ENCODE measurements around the gene MACF1. TPM values are rescaled to one million over a fixed set of nuclear protein-coding genes. Genes with fewer than 3 reads are reported as not detected.
"Not testable (repeated sequence)": the region's sequence is repeated elsewhere in the genome, so short reads cannot be mapped to it uniquely, and the experiment has no call there.

MACF1 gene
- total RNA-seq, 1 donor from 2014 or later = 431 TPM

GRCh38 chr1:39469150-39469549, 264.7 kb downstream of the MACF1 start:
- no peaks in the 10 kb centered on the region for H3K9me3 Mint-ChIP-seq (ENCODE audit: unreplicated experiment)
- peaks cover 63% of the 10 kb centered on the region for H3K36me3 Mint-ChIP-seq (ENCODE audit: unreplicated experiment)
- no peaks in the 10 kb centered on the region for H3K27me3 Mint-ChIP-seq (ENCODE audit: unreplicated experiment)
- H3K4me1 Mint-ChIP-seq (ENCODE audit: unreplicated experiment) = no peaks in the 10 kb centered on the region
- no peak overlapping the region for H3K27ac Mint-ChIP-seq (ENCODE audit: unreplicated experiment)
- H3K4me3 Mint-ChIP-seq (ENCODE audit: unreplicated experiment) = no peak overlapping the region
- no peak for TF ChIP-seq CTCF (IDR thresholded peaks at IDR 0.05)
- no peak for DNase-seq (ENCODE audit: extremely low spot score, unreplicated experiment)

DNA sequence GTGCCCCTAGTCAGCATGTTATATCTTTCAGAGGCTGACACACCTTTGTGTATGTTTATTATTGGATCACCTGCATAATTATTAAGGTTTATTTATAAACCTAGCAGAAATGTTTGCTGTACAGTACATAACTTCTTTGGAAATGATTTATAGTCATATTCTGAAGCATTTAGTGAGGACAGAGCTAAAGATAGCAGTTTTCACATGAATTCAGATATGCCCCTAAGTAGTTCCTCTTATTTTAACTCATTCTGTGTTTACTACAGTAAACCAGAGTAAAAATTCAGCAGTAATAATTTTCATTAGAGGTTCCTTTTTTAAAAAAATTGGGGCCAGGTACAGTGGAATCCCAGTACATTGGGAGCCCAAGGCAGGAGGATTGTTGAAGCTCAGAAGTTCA, 265.5 kb downstream of the MACF1 start:
- Mint-ChIP-seq H3K4me1 (ENCODE audit: unreplicated experiment) (no peaks in the 10 kb centered on the region), H3K27ac (ENCODE audit: unreplicated experiment) (no peak overlapping the region), H3K36me3 (ENCODE audit: unreplicated experiment) (peaks cover 61% of the 10 kb centered on the region), H3K4me3 (ENCODE audit: unreplicated experiment) (no peak overlapping the region), H3K9me3 (ENCODE audit: unreplicated experiment) (no peaks in the 10 kb centered on the region), H3K27me3 (ENCODE audit: unreplicated experiment) (no peaks in the 10 kb centered on the region)
- no peak for DNase-seq (ENCODE audit: extremely low spot score, unreplicated experiment)
- no peak for TF ChIP-seq CTCF (IDR thresholded peaks at IDR 0.05)

- no peak overlapping the region for H3K27ac Mint-ChIP-seq (ENCODE audit: unreplicated experiment)
- TF ChIP-seq CTCF (IDR thresholded peaks at IDR 0.05) = no peak
- H3K4me1 Mint-ChIP-seq (ENCODE audit: unreplicated experiment) = peaks cover 2% of the 10 kb centered on the region
- H3K4me3 Mint-ChIP-seq (ENCODE audit: unreplicated experiment) = no peak overlapping the region
- no peak for DNase-seq (ENCODE audit: extremely low spot score, unreplicated experiment)
- no peaks in the 10 kb centered on the region for H3K9me3 Mint-ChIP-seq (ENCODE audit: unreplicated experiment)
- no peaks in the 10 kb centered on the region for H3K27me3 Mint-ChIP-seq (ENCODE audit: unreplicated experiment)
- peaks cover 59% of the 10 kb centered on the region for H3K36me3 Mint-ChIP-seq (ENCODE audit: unreplicated experiment)
Measured at GRCh38 chr1:39472826-39473225, 268.3 kb downstream of the MACF1 start.

DNA sequence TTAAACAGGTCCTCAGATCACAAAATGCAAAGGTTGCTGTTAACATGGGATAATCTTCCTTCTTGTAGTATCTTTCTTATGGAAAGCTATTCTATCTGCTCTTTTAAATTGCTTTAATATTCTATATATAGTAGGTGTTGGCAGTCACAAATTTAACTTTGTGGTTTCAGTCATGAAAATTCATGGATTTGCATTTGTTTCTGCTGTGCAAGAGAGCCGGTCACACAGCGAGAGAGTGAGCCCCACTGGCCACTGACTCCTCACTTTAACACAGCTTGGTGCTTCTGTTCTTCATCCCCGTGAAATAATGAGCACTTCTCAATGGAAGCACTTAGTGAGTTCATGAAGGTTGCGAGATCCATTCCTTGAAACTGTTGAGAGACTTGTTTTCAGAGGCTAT, 268.8 kb downstream of the MACF1 start:
- no peak for DNase-seq (ENCODE audit: extremely low spot score, unreplicated experiment)
- Mint-ChIP-seq H3K27me3 (ENCODE audit: unreplicated experiment) (no peaks in the 10 kb centered on the region), H3K36me3 (ENCODE audit: unreplicated experiment) (peaks cover 58% of the 10 kb centered on the region), H3K27ac (ENCODE audit: unreplicated experiment) (no peak overlapping the region), H3K4me1 (ENCODE audit: unreplicated experiment) (peaks cover 5% of the 10 kb centered on the region), H3K4me3 (ENCODE audit: unreplicated experiment) (no peak overlapping the region), H3K9me3 (ENCODE audit: unreplicated experiment) (no peaks in the 10 kb centered on the region)
- TF ChIP-seq CTCF (IDR thresholded peaks at IDR 0.05) = no peak

GRCh38 chr1:39474810-39475209, 270.3 kb downstream of the MACF1 start:
- Mint-ChIP-seq H3K27ac (ENCODE audit: unreplicated experiment) (no peak overlapping the region), H3K36me3 (ENCODE audit: unreplicated experiment) (peaks cover 54% of the 10 kb centered on the region), H3K4me3 (ENCODE audit: unreplicated experiment) (no peak overlapping the region), H3K9me3 (ENCODE audit: unreplicated experiment) (no peaks in the 10 kb centered on the region), H3K4me1 (ENCODE audit: unreplicated experiment) (peaks cover 13% of the 10 kb centered on the region), H3K27me3 (ENCODE audit: unreplicated experiment) (no peaks in the 10 kb centered on the region)
- DNase-seq (ENCODE audit: extremely low spot score, unreplicated experiment) = no peak
- no peak for TF ChIP-seq CTCF (IDR thresholded peaks at IDR 0.05)

GRCh38 chr1:39475551-39475950, 271.1 kb downstream of the MACF1 start:
- Mint-ChIP-seq H3K4me1 (ENCODE audit: unreplicated experiment) (peaks cover 13% of the 10 kb centered on the region), H3K36me3 (ENCODE audit: unreplicated experiment) (peaks cover 54% of the 10 kb centered on the region)
- not testable (repeated sequence) for H3K27me3 Mint-ChIP-seq (ENCODE audit: unreplicated experiment); H3K4me3 Mint-ChIP-seq (ENCODE audit: unreplicated experiment); DNase-seq (ENCODE audit: extremely low spot score, unreplicated experiment); H3K27ac Mint-ChIP-seq (ENCODE audit: unreplicated experiment); H3K9me3 Mint-ChIP-seq (ENCODE audit: unreplicated experiment)

All from osteocyte (in vitro differentiated cells).